ENCODE measurements around the gene PEX1.

Gene PEX1

DNA sequence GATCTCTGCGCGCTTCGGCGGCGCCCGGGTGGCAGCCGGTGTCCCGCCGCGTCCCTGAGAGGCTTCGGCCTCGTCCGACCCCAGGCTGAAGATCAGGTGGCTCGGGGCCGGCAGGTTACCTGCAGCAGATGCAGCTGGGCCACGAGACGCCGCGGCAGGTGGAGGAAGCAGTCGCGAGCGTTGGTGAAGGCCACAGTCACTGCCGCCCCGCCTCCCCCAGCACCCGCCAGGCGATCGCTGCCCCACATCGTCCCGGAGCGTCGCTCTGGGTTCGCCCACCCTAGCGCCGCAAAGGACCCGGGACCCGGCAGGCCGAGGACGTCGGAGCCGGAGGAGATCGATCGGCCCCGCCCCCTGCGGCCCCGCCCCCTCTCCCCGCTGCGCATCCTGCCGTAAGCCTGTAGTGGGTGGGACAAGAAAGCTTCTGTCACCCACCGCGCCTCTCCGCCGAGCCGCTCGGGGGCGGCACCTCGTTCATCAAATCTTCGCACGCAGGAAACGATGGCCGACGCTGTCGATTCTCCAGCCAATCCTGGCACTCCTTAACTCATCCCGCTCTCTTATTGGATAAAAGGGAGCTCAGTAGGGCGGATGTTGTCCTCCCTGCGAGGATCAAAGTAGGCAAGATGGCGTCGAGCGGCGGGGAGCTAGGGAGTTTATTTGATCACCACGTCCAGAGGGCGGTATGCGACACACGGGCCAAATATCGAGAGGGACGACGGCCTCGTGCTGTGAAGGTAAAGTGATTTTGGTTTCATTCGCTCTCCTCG, at the start of gene PEX1, which contains the start of gene RBM48:
Gene PEX1, minus strand, starts transcription at position 333 of the 770 bp plus-strand sequence. Its CDS starts 85 bp downstream, at position 248.
Gene RBM48, plus strand, starts transcription at position 608 of the 770 bp plus-strand sequence. Its CDS starts 19 bp downstream, at position 627.
- in situ Hi-C loops (cut with MboI; ENCODE audit: low pct_unique_long_range_greater_than_20kb, low sequenced_read_pairs, unreplicated experiment): no loop called here
- TF ChIP-seq CTCF (IDR thresholded peaks at IDR 0.05; ENCODE audit: extremely low read depth, insufficient read depth, missing control alignments): peak; percentile 74
- DNase-seq (ENCODE audit: low spot score): peak; percentile 94

- DNase-seq (ENCODE audit: low spot score): no peak
- in situ Hi-C loops (cut with MboI; ENCODE audit: low pct_unique_long_range_greater_than_20kb, low sequenced_read_pairs, unreplicated experiment): no loop called here
- no peak for TF ChIP-seq CTCF (IDR thresholded peaks at IDR 0.05; ENCODE audit: extremely low read depth, insufficient read depth, missing control alignments)
These were observed 48.0 kb upstream of the PEX1 start for GRCh38 chr7:92576296-92576695.

GRCh38 chr7:92569137-92569536, 40.8 kb upstream of the PEX1 start:
- no peak for TF ChIP-seq CTCF (IDR thresholded peaks at IDR 0.05; ENCODE audit: extremely low read depth, insufficient read depth, missing control alignments)
- DNase-seq (ENCODE audit: low spot score): no peak
- in situ Hi-C loops (cut with MboI; ENCODE audit: low pct_unique_long_range_greater_than_20kb, low sequenced_read_pairs, unreplicated experiment): no loop called here

DNA sequence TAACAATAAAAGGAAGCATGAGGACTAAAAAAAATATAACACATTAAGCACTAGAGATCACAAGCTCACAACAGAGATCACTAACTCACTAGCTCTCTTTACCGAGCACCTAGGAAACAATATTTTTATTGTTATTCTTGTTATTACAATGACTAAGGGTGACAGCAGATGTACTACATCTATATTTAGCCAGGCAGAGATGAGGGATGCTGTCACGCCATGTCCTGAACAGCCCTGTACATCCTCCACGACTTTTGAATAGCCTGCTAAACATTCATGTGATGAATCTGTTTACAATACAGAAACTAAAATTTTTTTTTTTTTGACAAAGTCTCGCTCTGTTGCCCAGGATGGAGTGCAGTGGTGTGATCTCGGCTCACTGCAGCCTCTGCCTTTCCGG, 39.1 kb upstream of the PEX1 start:
- DNase-seq (ENCODE audit: low spot score): no peak
- TF ChIP-seq CTCF (IDR thresholded peaks at IDR 0.05; ENCODE audit: extremely low read depth, insufficient read depth, missing control alignments): no peak
- in situ Hi-C loops (cut with MboI; ENCODE audit: low pct_unique_long_range_greater_than_20kb, low sequenced_read_pairs, unreplicated experiment): no loop called here

- DNase-seq (ENCODE audit: low spot score): no peak
- in situ Hi-C loops (cut with MboI; ENCODE audit: low pct_unique_long_range_greater_than_20kb, low sequenced_read_pairs, unreplicated experiment): no loop called here
- TF ChIP-seq CTCF (IDR thresholded peaks at IDR 0.05; ENCODE audit: extremely low read depth, insufficient read depth, missing control alignments): no peak
These were observed 35.0 kb upstream of the PEX1 start for GRCh38 chr7:92563345-92563744.

DNA sequence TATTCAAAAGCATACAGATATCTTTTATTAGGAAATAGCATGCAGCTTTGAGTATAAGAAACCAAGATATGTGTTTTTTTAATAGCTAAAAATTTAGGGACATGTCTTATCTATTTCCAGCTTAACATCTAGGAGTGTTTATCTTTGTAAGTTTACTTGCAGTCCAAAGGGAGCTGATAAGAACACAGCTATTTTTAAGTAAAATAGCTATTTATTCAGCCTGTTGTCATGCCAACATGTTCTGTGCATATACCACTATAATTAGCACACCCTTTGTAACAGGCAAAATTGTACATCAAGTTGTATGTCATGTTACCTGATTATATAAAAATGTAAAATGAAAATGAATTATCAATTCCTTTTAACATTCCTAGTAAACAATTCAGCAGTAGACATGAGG, 32.3 kb upstream of the PEX1 start:
- no peak for DNase-seq (ENCODE audit: low spot score)
- no peak for TF ChIP-seq CTCF (IDR thresholded peaks at IDR 0.05; ENCODE audit: extremely low read depth, insufficient read depth, missing control alignments)
- in situ Hi-C loops (cut with MboI; ENCODE audit: low pct_unique_long_range_greater_than_20kb, low sequenced_read_pairs, unreplicated experiment): no loop called here

Measured in GM13977 (cell line).